HepG2 (cell line): Measurements from ENCODE around the gene PGM3. TPM values are rescaled to one million over a fixed set of nuclear protein-coding genes. Genes with fewer than 3 reads are reported as not detected.

ENCODE experiments used
- ATF5 ChIP-seq: sonication (generic); formaldehyde crosslinking; IDR thresholded peaks from 2 replicates; pipeline ENCODE4 v1.4.0; 2020; ENCODE audit warnings: mild to moderate bottlenecking, low read depth, missing genetic modification reagents
- E2F1 ChIP-seq: sonication (generic); formaldehyde crosslinking; IDR thresholded peaks from 2 replicates; pipeline ENCODE4 v1.5.0; 2020; ENCODE audit warnings: missing genetic modification reagents
- EZH2 ChIP-seq: conservative IDR thresholded peaks from 2 replicates; pipeline ENCODE4 v1.6.1; 2012; ENCODE audit warnings: mild to moderate bottlenecking, low read depth, low read length, moderate library complexity
- HOXD1 ChIP-seq: sonication (generic); formaldehyde crosslinking; IDR thresholded peaks from 2 replicates; pipeline ENCODE4 v1.5.0; 2020; ENCODE audit warnings: missing genetic modification reagents
- KDM6A ChIP-seq: IDR thresholded peaks from 2 replicates; pipeline ENCODE4 v1.6.1; 2016; ENCODE audit warnings: low read depth
- MXI1 ChIP-seq: IDR thresholded peaks from 3 replicates; pipeline ENCODE4 v1.6.1; 2012; ENCODE audit warnings: low read depth, low read length, inconsistent platforms, borderline replicate concordance
- NR2F6 ChIP-seq, 2 experiments: IDR thresholded peaks; 2 replicates each; pipeline ENCODE4 v1.6.1; 2016; ENCODE audit warnings: antibody characterized with exemption in 1 of 2, mild to moderate bottlenecking in 1 of 2
- SMARCC2 ChIP-seq: fragments of 450-650 bp; IDR thresholded peaks from 2 replicates; pipeline ENCODE4 v1.6.1; 2017; ENCODE audit warnings: antibody characterized with exemption, mild to moderate bottlenecking
- SNAPC2 ChIP-seq: sonication (generic); formaldehyde crosslinking; IDR thresholded peaks from 2 replicates; pipeline ENCODE4 v1.8.1; 2022; ENCODE audit warnings: mild to moderate bottlenecking, missing genetic modification reagents
- SRSF4 ChIP-seq: fragments of 200-400 bp; formaldehyde crosslinking; IDR thresholded peaks from one replicate; pipeline ENCODE4 v1.6.1; 2018; ENCODE audit warnings: mild to moderate bottlenecking, low read depth, low read length, moderate library complexity; ENCODE audit not compliant: poor library complexity, severe bottlenecking
- TOPORS ChIP-seq: sonication (generic); formaldehyde crosslinking; IDR thresholded peaks from 2 replicates; pipeline ENCODE4 v1.8.0; 2023; ENCODE audit warnings: mild to moderate bottlenecking, missing genetic modification reagents
- ZBTB44 ChIP-seq: sonication (generic); formaldehyde crosslinking; IDR thresholded peaks from 2 replicates; pipeline ENCODE4 v1.4.0; 2020; ENCODE audit warnings: missing genetic modification reagents
- ZBTB49 ChIP-seq: sonication (generic); formaldehyde crosslinking; IDR thresholded peaks from 2 replicates; pipeline ENCODE4 v1.4.0; 2020; ENCODE audit warnings: missing genetic modification reagents, borderline replicate concordance
- ZNF274 ChIP-seq: sonication (generic); formaldehyde crosslinking; IDR thresholded peaks from 2 replicates; pipeline ENCODE4 v1.5.1; 2020; ENCODE audit warnings: mild to moderate bottlenecking, missing genetic modification reagents
- ZNF367 ChIP-seq: sonication (generic); formaldehyde crosslinking; IDR thresholded peaks from 2 replicates; pipeline ENCODE4 v1.4.0; 2020; ENCODE audit warnings: missing genetic modification reagents, borderline replicate concordance
- ZNF512B ChIP-seq: sonication (generic); formaldehyde crosslinking; IDR thresholded peaks from 2 replicates; pipeline ENCODE4 v1.5.1; 2020; ENCODE audit warnings: missing genetic modification reagents, mild to moderate bottlenecking, borderline replicate concordance
- ZNF816 ChIP-seq: sonication (generic); formaldehyde crosslinking; IDR thresholded peaks from 2 replicates; pipeline ENCODE4 v1.8.0; 2022; ENCODE audit warnings: missing genetic modification reagents, mild to moderate bottlenecking, borderline replicate concordance
- polyA plus RNA-seq, 8 experiments: library from polyadenylated mRNA; depleted of rRNA in 3 of 8; stranded (reverse) in 7 of 8; unstranded in 1 of 8; fragments of >200 nt; fragmentation: Illumina TruSeq in 4 of 8; extraction: Trizol in 4 of 8; gene quantifications; 2 replicates each; pipeline versions ENCODE4 v1.2.1 to v1.2.3, GENCODE V29; 2011 to 2016; ENCODE audit warnings: low read depth in 4 of 8, missing spikeins in 1 of 8, mixed read lengths in 1 of 8; ENCODE audit not compliant: insufficient read depth in 1 of 8
- total RNA-seq, 5 experiments: library from RNA; depleted of rRNA; stranded (reverse); fragments of >200 nt; fragmentation: Illumina TruSeq; extraction: Trizol; gene quantifications; 2 replicates each; pipeline ENCODE4 v1.2.3, GENCODE V29; 2016; ENCODE audit warnings: low read depth in 1 of 5

PGM3 gene
- total and polyA plus RNA-seq, 2 of the 13 experiments (the other 11 are each of a cell fraction or from before 2014, with no cell fraction given), result 72.5 to 163 TPM

GRCh38 chr6:83192871-83193746 lies at the start of gene PGM3, which contains the start of gene RWDD2A (continued):
- TF ChIP-seq ATF5 (CRISPR knock-in tag), result no peak
- TF ChIP-seq EZH2, result no peak
- no peak for TF ChIP-seq SRSF4
- TF ChIP-seq HOXD1 (CRISPR knock-in tag), result no peak
- TF ChIP-seq ZNF816 (CRISPR knock-in tag), result peak; percentile 76; the same call in 1 of the 2 replicates
- peak; percentile 46; the same call in 1 of the 2 replicates for TF ChIP-seq TOPORS (CRISPR knock-in tag)
- no peak for TF ChIP-seq NR2F6 (IDR thresholded peaks at IDR 0.05)
- TF ChIP-seq NR2F6 (CRISPR knock-in tag; IDR thresholded peaks at IDR 0.05), result no peak
- TF ChIP-seq KDM6A (CRISPR knock-in tag), result no peak
- TF ChIP-seq MXI1, result peak; percentile 84; the same call in 1 of the 3 replicates
- peak; percentile 37; the same call in 1 of the 2 replicates for TF ChIP-seq ZNF367 (CRISPR knock-in tag)
- TF ChIP-seq SMARCC2, result no peak
- TF ChIP-seq SNAPC2 (CRISPR knock-in tag), result peak; percentile 56; the same call in 1 of the 2 replicates
- peak; percentile 56; the same call in 1 of the 2 replicates for TF ChIP-seq ZNF512B (CRISPR knock-in tag)
- no peak for TF ChIP-seq ZBTB44 (CRISPR knock-in tag)
- peak; percentile 45 for TF ChIP-seq E2F1 (CRISPR knock-in tag)
- TF ChIP-seq ZNF274 (CRISPR knock-in tag), result peak; percentile 75; the same call in 1 of the 2 replicates
- TF ChIP-seq ZBTB49 (CRISPR knock-in tag), result no peak
